IPS-NIHi7 (cell line): ENCODE measurements around the gene COG6.

Experiments used
- DNase-seq: peaks from one replicate; pipeline ENCODE4 v3.0.0; 2012; ENCODE audit warnings: mixed read lengths; ENCODE audit errors: extremely low spot score

COG6 gene

DNA sequence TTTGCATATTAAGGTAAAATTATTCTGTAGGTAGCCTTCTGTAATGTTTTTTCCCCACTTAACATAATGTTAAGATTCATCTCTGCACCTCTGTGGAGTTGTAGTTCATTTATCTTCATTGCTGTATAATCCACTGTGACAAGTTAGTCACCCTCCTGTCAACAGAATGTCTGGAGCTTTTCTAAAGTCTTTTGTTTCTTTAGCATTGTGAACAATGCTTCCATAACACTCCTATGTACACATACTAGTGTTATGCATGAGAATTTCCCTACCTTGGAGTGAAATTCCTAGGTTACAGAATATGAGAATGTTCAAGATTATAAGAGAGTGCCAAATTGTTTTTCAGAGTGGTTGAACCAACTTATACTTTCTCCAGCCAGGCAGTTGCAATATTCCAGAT is 113.5 kb downstream of the COG6 start:
- no peak for DNase-seq

DNA sequence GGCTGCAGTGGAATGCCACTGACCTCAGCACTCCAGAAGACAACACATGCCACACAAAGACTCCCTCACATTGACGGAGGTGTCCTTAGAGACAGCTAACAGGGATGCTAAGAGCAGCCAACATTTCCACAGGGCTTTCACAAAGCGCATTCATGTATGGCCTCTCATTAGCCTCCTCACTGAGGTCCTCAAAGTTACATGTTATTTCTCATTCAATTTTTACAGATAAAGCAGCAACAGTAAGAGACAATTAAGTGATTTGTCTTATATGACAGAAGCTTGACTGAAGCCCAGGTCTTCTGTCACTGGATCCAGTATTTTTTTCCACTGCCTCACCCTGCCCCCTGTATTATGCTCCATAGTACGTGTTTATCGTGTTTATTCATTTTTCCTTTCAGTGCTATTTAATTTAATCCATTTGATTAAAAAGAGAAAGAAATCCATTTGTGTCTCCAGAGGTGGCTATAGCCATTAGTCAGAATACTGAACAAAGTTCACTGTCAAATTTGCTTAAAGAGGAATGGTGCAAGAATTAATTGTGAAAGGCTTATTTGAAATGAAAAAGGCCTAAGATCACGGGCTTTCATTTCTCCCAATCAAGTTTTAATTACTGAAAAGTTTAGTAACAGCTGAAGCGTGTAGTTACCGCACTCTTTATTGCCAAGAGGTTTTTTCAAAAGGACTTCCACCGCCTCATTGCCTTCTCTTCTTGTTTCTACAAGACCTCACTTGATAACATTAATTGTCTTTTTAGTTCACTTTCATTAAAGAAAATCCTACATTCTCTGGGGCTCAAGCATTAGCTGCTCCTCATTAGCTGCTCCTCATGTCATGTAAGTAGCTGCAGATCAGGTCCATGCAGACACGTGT is 115.0 kb downstream of the COG6 start:
- no peak for DNase-seq

DNA sequence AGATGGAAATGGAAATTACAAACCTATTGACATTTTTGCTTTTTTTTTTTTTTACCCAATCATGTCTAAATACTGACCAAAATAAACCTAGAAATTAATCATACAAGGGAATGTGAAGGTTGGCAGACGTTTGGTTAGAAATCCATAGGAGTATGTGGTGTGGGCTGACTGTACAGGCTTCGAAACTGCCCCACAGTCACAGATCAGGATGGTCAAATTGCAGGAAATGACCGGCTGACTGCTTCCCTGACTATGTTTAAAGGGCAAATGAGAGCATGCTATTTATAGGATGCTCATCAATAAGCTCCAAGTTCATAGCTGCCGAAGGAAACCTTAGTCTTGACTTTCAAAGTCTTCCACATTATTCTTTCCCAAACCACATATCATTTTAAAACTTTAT is 118.4 kb downstream of the COG6 start:
- no peak for DNase-seq

DNA sequence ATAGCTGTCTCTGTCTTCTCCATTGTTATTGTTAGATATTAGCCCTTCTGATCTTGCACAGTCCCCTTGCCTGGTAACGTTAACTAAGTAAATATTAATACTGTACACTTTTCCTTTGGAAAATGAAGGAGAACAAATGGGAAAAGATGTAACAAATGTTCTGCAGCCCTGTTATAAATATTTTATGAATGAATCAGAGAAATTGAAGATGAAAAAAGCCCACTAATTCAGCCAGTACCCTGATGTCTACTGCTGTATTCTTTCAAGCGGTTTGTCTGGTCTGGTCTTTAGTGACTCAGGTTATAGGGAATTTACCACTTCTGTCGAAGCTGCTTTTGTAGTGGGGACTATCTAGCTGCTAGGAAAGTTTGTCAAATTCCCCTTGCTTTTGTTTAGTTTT is 121.0 kb downstream of the COG6 start:
- DNase-seq, result no peak

DNA sequence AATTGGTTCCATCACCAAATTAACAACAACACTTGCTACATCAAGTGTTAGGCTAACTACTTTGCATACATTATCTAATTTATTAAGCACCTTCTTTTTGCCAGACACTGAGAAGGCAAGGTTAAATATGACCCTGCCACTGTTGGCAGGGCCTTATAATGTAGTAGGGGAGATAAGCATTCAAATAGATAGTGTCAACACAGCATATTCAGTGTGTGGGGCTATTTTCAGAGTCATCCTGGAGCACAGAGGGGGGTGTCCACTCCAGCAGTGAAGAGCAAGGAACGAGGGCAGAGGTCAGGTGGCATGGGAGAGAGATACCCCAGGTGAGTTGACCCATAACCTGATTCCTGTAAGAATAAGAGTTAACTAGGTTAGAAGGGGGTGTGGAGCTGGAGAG is 121.6 kb downstream of the COG6 start:
- DNase-seq, result no peak

DNA sequence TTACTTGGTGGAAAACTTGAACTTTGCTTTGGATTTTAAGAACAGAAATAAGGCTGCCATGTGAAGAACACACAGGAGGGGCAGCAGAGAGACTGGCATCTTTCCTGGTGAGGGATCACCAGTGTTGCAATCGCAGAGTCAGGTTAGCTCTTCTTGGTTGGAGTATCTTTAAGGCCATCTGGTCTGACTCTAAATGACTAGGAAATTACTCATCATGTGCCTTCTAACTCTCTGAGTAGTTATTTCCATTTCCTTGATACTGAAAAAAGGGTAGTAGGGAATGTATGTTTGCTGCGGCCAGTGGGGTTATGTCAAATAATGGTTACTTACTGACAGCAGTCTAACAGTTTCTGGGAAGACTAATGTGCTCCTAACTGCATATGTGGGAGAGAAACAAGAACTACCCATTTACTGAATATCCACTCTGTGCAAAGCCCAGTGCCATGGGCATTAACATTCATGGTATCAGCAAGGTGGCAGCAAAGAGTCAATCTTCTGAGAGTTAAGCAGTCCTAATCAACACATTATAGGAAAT is 122.1 kb downstream of the COG6 start:
- peak; percentile 24 for DNase-seq

GRCh38 chr13:39779337-39780265 is 124.1 kb downstream of the COG6 start:
- no peak for DNase-seq

DNA sequence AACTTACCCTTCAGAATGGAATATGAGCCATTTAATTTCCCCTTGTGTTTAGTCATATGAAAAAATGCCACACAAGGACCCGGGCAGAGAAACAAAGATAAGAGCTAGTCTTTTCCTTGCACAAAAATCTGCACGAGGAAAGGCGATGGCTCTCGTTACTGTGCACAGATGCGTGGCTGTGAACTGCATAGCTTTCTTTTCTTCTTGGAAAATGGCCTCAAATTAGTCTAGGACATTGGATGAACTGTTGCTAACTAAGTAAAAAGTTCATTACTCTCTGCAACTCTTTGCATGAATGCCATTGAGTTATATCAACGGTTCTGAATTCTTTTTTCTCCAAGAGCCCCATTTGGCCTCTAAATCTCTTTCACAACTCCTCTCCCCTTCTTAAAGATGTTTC is 125.2 kb downstream of the COG6 start:
- no peak for DNase-seq

DNA sequence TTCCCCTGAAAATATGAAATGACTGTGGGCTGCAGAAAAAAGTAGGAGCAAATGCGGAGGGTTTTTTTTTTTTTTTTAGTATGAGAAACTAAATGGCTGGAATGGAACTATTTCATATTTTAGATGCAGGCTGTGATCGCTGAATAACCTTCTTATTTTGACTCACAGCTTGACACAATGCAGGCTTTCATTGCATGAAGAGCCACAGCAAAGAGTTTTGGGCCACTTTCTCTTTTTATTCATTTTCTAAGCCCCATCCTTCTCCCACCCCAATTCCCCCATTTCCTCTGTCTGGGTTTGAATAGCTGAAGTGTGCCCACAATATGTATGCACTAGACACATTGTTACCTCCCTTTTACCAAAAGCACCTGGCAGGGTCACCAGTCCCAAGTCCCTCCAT is 125.9 kb downstream of the COG6 start:
- no peak for DNase-seq

DNA sequence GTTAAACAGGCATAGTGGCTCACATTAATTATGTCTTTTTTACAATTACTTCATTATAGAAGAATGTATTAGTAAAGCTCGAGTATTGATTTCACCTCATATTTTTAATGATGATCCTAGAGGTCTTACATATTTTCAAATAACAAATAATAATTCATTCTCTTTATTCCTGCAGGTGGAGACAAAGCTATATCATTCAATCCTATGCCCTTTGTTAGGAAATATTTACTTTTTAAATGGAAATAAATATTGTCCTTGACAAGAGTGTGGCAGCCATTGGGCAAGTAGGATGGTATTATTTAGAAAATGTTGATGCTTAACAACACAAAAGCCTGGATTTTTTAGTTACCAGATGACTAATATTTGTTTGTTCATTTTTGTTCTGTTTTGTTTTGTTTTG is 127.6 kb downstream of the COG6 start:
- DNase-seq, result no peak

GRCh38 chr13:39784347-39784746 is 128.9 kb downstream of the COG6 start:
- DNase-seq, result no peak

DNA sequence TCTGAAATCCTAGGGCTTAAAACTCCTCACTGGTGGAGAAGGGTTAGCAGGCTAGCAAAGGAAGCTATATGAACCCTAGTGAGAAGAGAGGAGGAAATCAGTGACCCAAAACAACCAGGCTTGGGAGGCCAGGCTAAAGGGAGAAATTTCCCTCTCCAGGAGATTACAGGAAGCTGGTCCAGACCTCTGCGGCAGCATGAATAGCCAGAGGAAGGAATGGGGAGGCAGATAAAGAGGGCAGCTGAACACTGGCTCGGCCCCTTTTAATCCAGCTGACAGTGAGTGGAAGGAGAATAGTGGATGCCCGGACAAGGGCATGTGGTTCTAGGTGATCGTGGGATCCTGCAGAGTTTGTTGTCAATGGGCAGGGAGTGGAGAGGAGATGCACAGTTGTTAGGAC is 130.6 kb downstream of the COG6 start:
- no peak for DNase-seq

DNA sequence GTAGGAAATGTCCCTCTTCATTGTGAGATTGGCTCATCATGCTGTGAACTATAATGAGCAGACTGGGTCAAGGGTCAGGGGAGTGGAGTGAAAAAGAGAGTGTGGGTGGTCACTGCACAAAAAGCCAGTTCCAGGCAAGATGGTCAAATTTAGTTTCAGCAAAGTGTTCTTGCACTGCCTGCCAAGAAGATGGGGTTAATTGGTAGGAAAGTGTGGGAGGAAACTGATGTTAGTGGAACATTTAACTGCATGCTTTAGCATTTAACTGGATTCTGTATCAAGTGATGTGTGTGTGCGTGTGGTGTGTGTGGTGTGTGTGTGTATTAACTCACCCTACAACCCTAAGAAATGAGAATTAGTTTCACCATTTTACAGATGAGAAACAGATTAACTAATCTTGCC is 131.6 kb downstream of the COG6 start:
- no peak for DNase-seq

DNA sequence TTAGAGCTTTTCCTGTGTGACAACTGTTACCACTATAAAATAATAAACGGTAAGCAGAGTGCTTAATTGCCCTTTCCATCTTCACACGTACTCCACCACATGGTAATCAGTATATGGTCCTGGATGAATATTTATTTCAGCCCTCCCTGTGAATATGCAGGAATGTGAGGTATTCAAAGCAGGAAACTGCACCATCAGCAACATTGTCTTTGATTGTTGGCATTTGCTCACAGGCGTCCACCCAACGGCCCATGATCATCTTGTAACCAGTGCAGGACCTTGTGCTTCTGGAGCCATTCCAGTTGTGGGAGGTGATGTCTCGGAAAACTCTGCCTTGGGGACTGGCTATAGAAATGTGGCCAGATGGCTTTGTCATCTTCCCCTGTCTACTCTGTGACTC is 132.6 kb downstream of the COG6 start:
- no peak for DNase-seq

- no peak for DNase-seq
Measured at GRCh38 chr13:39789451-39789850, 134.0 kb downstream of the COG6 start.
